K562 (cell line): Measurements from ENCODE around the gene CCDC167. TPM values are rescaled to one million over a fixed set of nuclear protein-coding genes. Genes with fewer than 3 reads are reported as not detected.
A peak's percentile ranks its signal among the peaks of the same experiment; 100 is the strongest.

Experiments
- ATF7 ChIP-seq: fragments of 450-650 bp; IDR thresholded peaks from 2 replicates; pipeline ENCODE4 v1.7.1; 2014; ENCODE audit warnings: mild to moderate bottlenecking, moderate library complexity
- CEBPB ChIP-seq: fragments of 450-650 bp; IDR thresholded peaks from 2 replicates; pipeline ENCODE4 v1.6.1; 2016; ENCODE audit warnings: missing genetic modification characterization, missing compliant biosample characterization
- E2F8 ChIP-seq: fragments of 450-650 bp; IDR thresholded peaks from 2 replicates; pipeline ENCODE4 v1.7.1; 2018; ENCODE audit warnings: mild to moderate bottlenecking, low read depth; ENCODE audit not compliant: partially characterized antibody
- FIP1L1 ChIP-seq: fragments of 200-400 bp; formaldehyde crosslinking; IDR thresholded peaks from 2 replicates; pipeline ENCODE4 v1.6.1; 2018; ENCODE audit warnings: mild to moderate bottlenecking, low read depth, low read length; ENCODE audit not compliant: poor library complexity, severe bottlenecking
- HDAC2 ChIP-seq: fragments of 450-650 bp; IDR thresholded peaks from 2 replicates; pipeline ENCODE4 v1.6.1; 2016; ENCODE audit warnings: mild to moderate bottlenecking
- HES1 ChIP-seq: fragments of 450-650 bp; IDR thresholded peaks from 2 replicates; pipeline ENCODE4 v1.6.1; 2016; ENCODE audit warnings: low read depth, mild to moderate bottlenecking, moderate library complexity
- JUN ChIP-seq, 2 experiments: sonication (generic) in 1 of 2; formaldehyde crosslinking in 1 of 2; IDR thresholded peaks; 2 replicates each; pipeline versions ENCODE4 v1.6.1 to v1.8.0; 2012 to 2022; ENCODE audit warnings: borderline replicate concordance in 2 of 2, mild to moderate bottlenecking in 2 of 2, improper control_type of control experiment in 1 of 2, low read depth in 1 of 2, low read length in 1 of 2, missing genetic modification reagents in 1 of 2
- KAT7 ChIP-seq: sonication (generic); formaldehyde crosslinking; IDR thresholded peaks from 2 replicates; pipeline ENCODE4 v1.8.0; 2022; ENCODE audit warnings: missing genetic modification reagents, mild to moderate bottlenecking, borderline replicate concordance
- MTF1 ChIP-seq: fragments of 250-450 bp; sonication (Bioruptor Pico); IDR thresholded peaks from 2 replicates; pipeline ENCODE4 v1.9.0; 2021; ENCODE audit warnings: moderate library complexity, mild to moderate bottlenecking, inconsistent platforms, borderline replicate concordance
- NCOR1 ChIP-seq: fragments of 450-650 bp; IDR thresholded peaks from 2 replicates; pipeline ENCODE4 v1.6.1; 2016; ENCODE audit warnings: mild to moderate bottlenecking, moderate library complexity
- NFE2 ChIP-seq: IDR thresholded peaks from 2 replicates; pipeline ENCODE4 v1.6.1; 2014; ENCODE audit warnings: antibody characterized with exemption, low read depth
- NFIC ChIP-seq: fragments of 450-650 bp; IDR thresholded peaks from 2 replicates; pipeline ENCODE4 v1.6.1; 2017; ENCODE audit warnings: mild to moderate bottlenecking, inconsistent platforms
- NRF1 ChIP-seq, 2 experiments: fragments of 450-650 bp; IDR thresholded peaks in 1 of 2; conservative IDR thresholded peaks in 1 of 2; 2 replicates each; pipeline ENCODE4 v1.6.1; 2014; ENCODE audit warnings: mild to moderate bottlenecking in 2 of 2
- NUFIP1 ChIP-seq: fragments of 450-650 bp; IDR thresholded peaks from 2 replicates; pipeline ENCODE4 v1.6.1; 2018; ENCODE audit not compliant: partially characterized antibody
- RAD51 ChIP-seq: fragments of 450-650 bp; IDR thresholded peaks from 2 replicates; pipeline ENCODE4 v1.7.1; 2016; ENCODE audit warnings: low read depth, mild to moderate bottlenecking, borderline replicate concordance
- RCOR1 ChIP-seq, 2 experiments: IDR thresholded peaks; 2 replicates each; pipeline ENCODE4 v1.6.1; 2012; ENCODE audit warnings: low read depth in 2 of 2, low read length in 2 of 2, borderline replicate concordance in 1 of 2, improper control_type of control experiment in 1 of 2
- TCF3 ChIP-seq: sonication (generic); formaldehyde crosslinking; IDR thresholded peaks from 2 replicates; pipeline ENCODE4 v1.4.0; 2020; ENCODE audit warnings: mild to moderate bottlenecking, missing genetic modification reagents
- THRB ChIP-seq: fragments of 450-650 bp; formaldehyde crosslinking; conservative IDR thresholded peaks from 2 replicates; pipeline ENCODE4 v1.4.0; 2022; ENCODE audit warnings: mild to moderate bottlenecking, missing genetic modification characterization
- TOE1 ChIP-seq, 2 experiments: fragments of 450-650 bp in 1 of 2; sonication (generic) in 1 of 2; formaldehyde crosslinking in 1 of 2; IDR thresholded peaks; 2 replicates each; pipeline versions ENCODE4 v1.7.1 to v1.8.0; 2016 to 2022; ENCODE audit warnings: borderline replicate concordance in 2 of 2, mild to moderate bottlenecking in 2 of 2, antibody characterized with exemption in 1 of 2, inconsistent platforms in 1 of 2, low read depth in 1 of 2, missing genetic modification reagents in 1 of 2, moderate library complexity in 1 of 2
- ZFP36 ChIP-seq: fragments of 150-350 bp; IDR thresholded peaks from 2 replicates; pipeline ENCODE4 v1.6.1; 2018; ENCODE audit warnings: low read length, low read depth; ENCODE audit not compliant: partially characterized antibody
- ZNF175 ChIP-seq: fragments of 200-800 bp; sonication (Bioruptor generic); IDR thresholded peaks from 2 replicates; pipeline ENCODE4 v1.6.1; 2016; ENCODE audit warnings: low read depth, mild to moderate bottlenecking, missing genetic modification characterization, missing compliant biosample characterization
- ZNF583 ChIP-seq: fragments of 250-450 bp; sonication (Bioruptor Pico); IDR thresholded peaks from 2 replicates; pipeline ENCODE4 v1.4.0; 2020
- polyA plus RNA-seq, 8 experiments: library from polyadenylated mRNA; depleted of rRNA in 4 of 8; stranded (reverse) in 5 of 8; unstranded in 3 of 8; fragments of >200 nt; fragmentation: Nextera tagmentation in 2 of 8; fragmentation: Illumina TruSeq in 1 of 8; extraction: Ambion mirVana in 2 of 8; extraction: Trizol in 1 of 8; gene quantifications; 2 replicates each; pipeline versions ENCODE4 v1.2.1 to v1.2.3, GENCODE V29; 2011 to 2014; ENCODE audit warnings: inconsistent platforms in 1 of 8, missing spikeins in 1 of 8
- total RNA-seq, 7 experiments: library from RNA; depleted of rRNA in 6 of 7; stranded (reverse); fragments of >200 nt in 6 of 7; fragmentation: Illumina TruSeq in 2 of 7; extraction: Trizol in 2 of 7; gene quantifications; 2 replicates each; pipeline versions ENCODE4 v1.2.1 to v1.2.3, GENCODE V29; 2011 to 2021; ENCODE audit warnings: low replicate concordance in 1 of 7

CCDC167 gene
- total and polyA plus RNA-seq, 9 of the 15 experiments (the other 6 are each of a cell fraction or from before 2014, with no cell fraction given), result 26.0 to 114 (median 45.2) TPM

GRCh38 chr6:37459981-37460800 is 39.5 kb downstream of the CCDC167 start (continued):
- TF ChIP-seq RAD51 (peak; percentile 31; the same call in 1 of the 2 replicates), NRF1 (conservative IDR thresholded peaks at IDR 0.05 in 1 of 2, IDR thresholded peaks at IDR 0.05 in 1 of 2) (peak; percentile 63 to 70; a peak in 3 of 4 replicates), THRB (no peak), ZFP36 (peak; percentile 30), NFE2 (peak; percentile 40), ATF7 (peak; percentile 64; the same call in 1 of the 2 replicates), JUN (IDR thresholded peaks at IDR 0.05; ENCODE audit: borderline replicate concordance, low read depth, low read length) (peak; percentile 32; the same call in 1 of the 2 replicates), JUN (CRISPR knock-in tag; IDR thresholded peaks at IDR 0.05; ENCODE audit: borderline replicate concordance) (no peak), E2F8 (no peak), MTF1 (no peak), TOE1 (IDR thresholded peaks at IDR 0.05; ENCODE audit: borderline replicate concordance) (0 out of 2 replicates have a peak, but pooled peaks have one; percentile 16), TOE1 (CRISPR knock-in tag; IDR thresholded peaks at IDR 0.05; ENCODE audit: borderline replicate concordance, low read depth) (no peak), ZNF175 (CRISPR knock-in tag) (peak; percentile 84; the same call in 1 of the 2 replicates), KAT7 (CRISPR knock-in tag) (peak; percentile 43; the same call in 1 of the 2 replicates), HES1 (peak; percentile 65), CEBPB (tag) (peak; percentile 37; the same call in 1 of the 2 replicates), FIP1L1 (no peak), RCOR1 (IDR thresholded peaks at IDR 0.05; ENCODE audit: borderline replicate concordance in 1 of 2, low read depth in 2 of 2, low read length in 2 of 2) (peak; percentile 84 to 95; a peak in 3 of 4 replicates), NFIC (peak; percentile 95), TCF3 (CRISPR knock-in tag) (peak; percentile 99), NUFIP1 (no peak), ZNF583 (CRISPR knock-in tag) (no peak; the same call in 1 of the 2 replicates), NCOR1 (peak; percentile 97), HDAC2 (peak; percentile 89)
